Stimulated activated CD4-positive, alpha-beta T cell treated with anti-CD3 and anti-CD28 coated beads, Interleukin-2, amount 100 ng/mL, for 4 hours (primary cell): ENCODE measurements around the gene SAFB.
"Not testable (repeated sequence)": the region's sequence is repeated elsewhere in the genome, so short reads cannot be mapped to it uniquely, and the experiment has no call there.

Experiments used
- DNase-seq: peaks from one replicate; pipeline ENCODE4 v3.0.0-alpha.2; 2020; ENCODE audit warnings: low read depth

The SAFB gene

DNA sequence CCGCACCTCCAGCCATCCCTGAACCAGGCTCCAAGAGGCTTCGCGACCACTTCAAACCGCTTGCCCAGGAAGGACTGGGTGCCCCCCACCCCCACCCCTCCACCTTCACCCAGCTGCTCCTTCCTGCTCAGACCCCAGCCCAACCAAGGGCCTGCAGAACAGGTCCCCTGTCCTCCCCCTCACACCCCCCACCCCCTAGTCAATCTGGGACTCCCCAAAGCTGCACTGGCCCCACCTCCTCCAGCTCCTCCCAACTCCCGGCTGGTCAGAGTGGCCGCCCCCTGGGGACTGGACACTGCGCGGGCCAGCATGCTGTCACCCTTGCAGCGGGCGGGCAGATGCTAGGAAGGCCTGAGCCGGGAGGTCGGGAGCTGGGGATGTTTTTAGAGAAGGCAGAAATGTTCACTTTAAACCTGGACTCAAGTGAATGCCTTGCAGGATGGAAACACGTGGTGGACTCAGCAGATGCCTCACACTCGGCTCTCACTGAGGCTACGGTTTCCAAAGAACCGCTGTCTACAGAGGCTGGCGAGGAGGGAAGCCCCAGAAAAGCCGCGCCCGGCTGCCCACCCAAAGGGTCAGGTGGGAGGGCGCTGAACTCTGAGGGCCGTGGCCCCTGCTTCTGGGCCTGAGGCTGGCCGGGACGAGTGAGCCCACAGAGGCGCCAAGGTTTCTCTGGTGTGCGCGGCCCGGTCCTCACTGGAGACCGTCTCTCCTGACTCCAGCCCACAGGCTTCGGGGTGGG, 75.2 kb downstream of the SAFB start:
- DNase-seq = no peak

DNA sequence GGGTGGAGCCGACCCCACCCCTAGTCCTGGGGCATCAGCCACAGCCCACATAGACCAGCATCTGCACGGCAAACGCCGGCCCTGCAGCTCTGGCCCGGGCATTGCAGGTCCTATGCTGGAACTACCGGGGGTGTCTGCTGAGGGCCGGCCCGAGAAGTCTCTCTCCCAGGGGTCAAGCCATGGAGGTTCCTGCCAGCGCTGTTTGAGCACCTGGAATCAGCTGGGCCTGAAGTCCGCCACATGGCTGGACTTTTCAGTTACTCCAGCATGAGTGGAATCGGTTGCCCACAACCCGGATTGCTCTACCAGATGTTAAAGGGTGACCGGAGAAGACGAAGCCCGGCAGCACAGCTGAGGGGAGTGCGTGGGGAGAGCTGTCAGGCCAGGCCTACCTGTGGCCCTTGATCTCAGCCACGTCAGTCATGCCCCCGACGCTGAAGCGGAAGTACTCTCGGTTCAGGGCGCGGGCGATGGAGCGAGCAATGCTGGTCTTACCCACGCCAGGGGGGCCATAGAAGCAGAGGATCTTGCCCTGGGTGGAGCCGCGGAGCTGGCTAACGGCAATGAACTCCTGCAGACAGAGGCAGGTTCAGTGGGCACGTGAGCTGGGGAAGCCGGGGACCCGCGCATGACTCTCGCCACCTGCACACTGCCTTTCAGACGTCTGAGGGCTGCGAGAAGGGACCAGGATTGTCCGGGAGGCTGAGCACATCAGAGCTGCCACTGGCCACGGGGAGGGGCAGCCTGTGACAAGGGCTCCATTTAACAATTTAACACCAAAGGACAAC, 75.9 kb downstream of the SAFB start:
- no peak for DNase-seq

DNA sequence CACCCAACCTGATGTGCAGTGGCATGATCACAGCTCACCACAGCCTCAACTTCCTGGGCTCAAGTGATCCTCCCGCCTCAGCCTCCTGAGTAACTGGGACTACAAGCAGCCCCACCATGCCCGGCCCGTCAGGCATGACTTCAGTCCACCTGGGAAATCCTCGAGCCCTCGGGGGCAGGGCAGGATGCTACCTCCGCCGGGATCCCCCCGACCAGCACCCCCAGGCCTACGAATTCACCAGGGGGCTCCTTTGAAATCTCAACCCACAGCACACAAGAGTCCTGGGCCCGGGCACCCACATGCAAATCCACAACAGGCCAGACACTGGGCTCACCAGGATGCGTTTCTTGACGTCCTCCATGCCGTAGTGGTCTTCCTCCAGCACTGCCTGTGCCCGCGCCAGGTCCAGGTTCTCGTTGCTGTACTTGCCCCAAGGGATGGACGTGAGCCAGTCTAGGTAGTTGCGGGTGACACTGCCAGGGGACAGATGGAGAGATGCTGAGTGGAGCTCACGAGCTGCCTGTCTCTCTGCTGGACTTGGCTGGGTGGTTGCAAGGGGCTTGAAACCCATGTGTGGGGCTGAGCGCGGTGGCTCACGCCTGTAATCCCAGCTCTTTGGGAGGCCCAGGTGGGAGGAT, 77.7 kb downstream of the SAFB start:
- no peak for DNase-seq

DNA sequence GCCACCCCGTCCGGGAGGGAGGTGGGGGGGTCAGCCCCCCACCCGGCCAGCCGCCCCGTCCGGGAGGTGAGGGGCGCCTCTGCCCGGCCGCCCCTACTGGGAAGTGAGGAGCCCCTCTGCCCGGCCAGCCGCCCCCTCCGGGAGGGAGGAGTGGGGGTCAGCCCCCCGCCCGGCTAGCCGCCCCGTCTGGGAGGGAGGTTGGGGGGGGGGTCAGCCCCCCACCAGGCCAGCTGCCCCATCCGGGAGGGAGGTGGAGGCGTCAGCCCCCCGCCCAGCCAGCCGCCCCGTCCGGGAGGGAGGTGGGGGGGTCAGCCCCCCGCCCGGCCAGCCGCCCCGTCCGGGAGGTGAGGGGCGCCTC, 79.1 kb downstream of the SAFB start:
- not testable (repeated sequence) for DNase-seq

DNA sequence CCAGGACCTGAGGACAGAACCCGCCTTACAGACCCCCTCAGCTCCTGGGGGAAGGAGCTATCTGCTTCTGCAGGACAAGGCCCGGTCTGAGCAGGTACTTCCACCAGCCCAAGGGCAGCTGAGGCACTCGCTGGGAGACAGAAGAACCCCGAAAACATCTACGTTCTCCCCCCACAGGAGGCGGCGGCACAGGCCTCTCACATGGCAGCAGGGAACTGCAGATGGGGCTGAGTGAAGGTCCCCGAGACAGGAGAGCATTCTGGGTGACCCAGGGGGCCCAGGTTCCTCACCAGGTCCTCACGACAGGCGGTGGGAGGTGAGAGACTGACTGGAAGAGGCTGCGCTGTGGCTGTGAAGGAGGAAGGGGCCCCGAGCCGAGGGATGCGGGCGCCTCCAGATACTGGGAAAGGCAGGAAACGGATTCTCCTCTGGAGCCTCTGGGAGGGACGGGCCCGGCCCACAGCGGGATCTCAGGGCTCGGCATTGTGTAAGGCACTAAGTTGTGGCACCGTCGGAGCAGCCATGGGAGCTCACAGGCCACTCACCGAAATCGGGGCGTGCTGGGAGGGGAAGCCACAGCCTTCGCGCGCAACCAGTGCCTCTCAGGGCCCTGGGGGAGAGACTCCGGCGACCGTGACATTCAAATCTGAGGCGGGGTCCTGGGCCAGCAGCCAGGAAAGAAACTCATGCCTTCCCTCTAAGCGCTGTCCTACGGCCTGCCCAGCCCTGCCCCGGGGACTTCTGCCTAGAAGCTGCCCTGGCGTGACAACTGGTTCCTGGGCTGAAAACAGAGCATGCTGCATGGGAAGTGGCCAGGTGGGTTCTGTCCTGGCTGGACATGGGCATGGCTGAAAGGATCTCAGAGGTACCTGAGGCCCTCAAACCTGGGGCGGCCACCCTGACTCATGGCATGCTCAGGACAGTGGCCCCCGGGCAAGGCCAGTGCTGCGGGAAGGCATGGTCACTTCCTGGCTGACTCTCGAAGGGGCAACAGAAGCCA, 81.2 kb downstream of the SAFB start:
- no peak for DNase-seq

DNA sequence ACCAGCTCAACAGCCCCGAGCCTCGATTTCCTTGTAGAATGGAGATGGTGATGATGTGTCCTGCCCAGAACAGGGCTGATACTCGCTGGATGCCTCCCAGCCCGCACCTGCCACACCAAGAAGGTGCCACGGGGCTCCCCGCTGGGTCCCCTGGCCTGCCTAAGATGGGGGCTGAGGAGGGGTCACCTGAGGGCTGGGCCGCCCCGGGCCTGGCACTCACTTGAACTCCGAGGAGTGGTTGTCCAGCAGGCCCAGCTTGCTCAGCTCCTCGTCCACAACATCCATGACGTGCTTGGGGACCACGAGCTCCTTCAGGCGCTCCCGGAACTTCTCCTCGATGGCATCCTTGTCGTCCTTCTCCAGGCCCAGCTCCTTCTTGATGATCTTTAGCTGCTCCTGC, 82.7 kb downstream of the SAFB start:
- DNase-seq = no peak

DNA sequence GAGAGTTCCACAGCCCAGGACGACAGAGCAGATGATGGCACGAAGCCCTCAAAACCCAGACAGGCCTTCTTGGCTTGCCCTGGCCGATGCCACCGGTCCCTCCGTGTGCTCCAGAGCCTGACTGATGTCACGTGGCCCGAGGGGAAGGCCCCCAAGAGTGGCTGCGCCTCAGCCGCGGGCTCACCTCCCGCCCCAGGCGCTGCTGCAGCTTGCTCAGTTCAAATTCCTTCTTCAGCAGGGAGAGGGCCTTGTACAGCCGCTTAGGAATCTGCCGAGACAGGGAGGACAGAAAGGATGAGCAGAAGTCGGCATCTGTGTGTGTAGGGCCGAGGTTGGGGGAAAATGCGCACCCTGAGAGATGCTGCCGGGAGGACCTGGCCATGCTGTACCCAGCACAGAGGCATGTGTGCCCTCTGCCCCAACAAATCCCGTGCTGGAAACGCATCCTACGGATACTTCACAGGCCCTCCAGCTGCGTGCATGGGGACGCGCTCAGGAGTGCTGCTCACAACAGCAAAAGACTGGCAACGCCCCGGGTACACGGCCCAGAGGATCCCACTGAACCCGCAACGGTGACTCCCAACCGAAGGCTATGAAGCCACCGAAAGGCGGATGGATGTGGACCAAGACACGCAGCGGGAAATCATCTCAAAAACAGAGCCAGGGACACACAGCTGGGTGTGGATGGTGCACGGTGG, 84.1 kb downstream of the SAFB start:
- no peak for DNase-seq

DNA sequence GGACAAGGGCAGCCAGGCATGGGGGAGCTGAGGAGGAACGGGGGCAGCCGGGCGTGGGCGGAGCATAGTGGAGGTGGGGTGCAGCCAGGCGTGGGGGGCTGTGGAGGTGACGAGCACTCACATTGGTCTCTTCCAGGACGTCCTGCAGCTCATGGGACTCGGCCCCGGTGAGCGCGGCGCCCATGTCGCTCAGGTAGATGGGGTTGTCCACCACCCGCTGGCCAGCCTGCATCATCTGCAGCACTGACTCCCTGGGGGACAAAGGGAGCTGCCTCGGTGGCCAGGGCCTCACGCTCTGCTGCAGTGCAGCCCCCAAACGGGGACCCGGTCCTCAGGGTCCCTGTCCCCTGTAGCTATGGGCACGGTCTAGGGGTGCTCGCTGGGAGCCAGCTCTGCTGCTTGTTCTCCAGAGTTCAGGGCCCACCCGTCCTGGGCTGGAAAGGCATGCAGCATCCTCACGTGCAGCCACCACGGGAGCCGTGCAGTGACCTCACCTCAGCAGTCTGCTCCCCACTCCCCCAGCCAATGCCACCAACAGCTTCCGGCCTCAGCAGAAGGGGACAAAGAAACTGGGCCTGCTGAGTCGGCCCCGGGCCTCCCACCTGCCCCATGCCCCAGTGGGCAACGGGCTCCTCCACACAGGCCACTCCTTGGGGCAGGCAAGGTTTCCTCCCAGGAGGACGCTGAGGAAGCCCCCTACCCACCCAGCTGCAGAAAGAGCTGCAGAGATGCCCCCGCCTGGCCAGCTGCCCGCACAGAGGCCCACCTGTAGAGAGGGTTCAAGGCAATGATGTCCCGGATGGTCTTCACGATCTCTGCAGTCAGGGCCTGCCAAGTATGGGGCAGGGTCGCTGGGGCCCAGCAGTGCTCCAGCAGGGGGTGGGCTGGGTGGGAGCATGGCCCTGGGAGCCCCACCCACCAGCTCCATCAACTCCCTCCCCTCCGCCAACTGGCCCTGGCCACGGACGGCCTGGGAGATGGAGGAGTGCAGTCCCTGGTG, 85.0 kb downstream of the SAFB start:
- DNase-seq = no peak

DNA sequence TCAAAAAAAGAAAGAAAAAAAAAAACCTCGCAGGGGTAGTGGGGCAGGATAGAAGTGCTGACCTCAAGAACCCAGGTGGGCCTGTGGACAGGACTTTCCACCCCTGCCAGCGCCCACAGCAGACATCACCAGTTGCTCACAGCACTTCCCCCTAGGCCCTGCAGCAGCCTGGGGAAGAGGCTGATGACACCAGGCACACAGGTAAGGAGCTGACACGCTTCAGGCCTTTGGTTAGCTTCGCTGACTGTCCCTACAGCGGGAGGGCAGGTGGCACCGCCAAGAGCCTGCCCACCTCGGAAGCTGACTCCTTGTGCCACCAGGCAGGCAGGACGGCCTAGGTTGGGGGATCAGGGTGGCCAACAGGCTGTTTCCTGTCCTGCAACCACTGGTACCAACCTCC, 88.1 kb downstream of the SAFB start:
- no peak for DNase-seq

DNA sequence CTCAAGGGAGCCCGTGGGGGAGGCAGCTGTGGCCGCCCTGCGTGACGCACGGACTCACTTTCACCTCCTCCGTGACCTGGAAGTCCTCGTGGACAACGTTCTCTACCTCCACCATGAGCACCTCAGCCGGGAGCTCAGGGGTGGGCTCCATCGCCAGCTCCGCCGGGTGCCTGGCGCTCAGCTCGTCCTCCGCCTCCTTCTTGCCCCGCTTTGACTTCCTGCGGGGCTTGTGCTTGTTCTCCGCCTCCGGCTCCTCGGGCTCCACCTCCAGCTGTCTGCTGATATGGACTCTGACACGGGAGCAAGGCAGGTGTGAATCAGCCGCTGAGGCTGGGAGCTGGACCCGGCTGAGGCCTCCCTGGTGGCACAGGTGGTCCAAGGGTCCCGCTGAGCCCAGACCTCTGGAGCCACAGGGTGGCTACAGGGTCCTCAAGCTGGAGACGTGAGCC, 88.9 kb downstream of the SAFB start:
- no peak for DNase-seq

DNA sequence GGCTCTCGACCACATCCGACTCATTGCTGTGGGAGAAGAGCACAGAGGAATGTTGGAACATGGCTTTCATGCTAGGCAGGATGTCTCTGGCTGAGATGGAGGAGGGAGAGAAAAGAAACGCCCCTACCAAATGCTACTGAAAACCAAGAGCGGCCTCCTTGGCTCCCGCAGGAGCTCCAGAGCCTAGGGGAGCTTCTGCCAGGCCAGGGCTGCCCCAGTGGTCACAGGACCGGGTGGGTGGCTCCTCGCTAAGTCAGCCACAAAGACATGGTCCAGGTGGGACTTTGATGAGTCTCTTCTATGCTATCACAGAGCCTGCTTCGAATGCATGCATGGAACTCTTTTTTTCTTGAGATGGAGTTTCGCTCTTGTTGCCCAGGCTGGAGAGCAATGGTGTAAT, 90.3 kb downstream of the SAFB start:
- no peak for DNase-seq

DNA sequence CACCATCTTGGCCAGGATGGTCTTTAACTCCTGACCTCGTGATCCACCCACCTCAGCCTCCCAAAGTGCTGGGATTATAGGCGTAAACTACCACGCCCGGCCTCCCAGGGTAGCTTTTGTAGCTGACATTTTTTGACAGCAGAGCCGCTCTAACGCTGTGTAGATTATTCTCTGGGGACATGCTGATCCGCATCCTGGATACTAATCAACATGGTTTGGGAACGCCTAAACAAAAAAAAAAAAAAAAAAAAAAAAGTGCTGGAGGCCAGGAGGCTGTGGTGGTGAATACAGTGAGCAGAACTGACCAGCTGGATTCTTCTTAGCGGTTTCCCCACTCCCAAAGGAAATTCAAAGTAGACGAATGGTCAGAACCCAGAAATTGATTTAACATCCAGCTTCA, 91.9 kb downstream of the SAFB start:
- DNase-seq = no peak

DNA sequence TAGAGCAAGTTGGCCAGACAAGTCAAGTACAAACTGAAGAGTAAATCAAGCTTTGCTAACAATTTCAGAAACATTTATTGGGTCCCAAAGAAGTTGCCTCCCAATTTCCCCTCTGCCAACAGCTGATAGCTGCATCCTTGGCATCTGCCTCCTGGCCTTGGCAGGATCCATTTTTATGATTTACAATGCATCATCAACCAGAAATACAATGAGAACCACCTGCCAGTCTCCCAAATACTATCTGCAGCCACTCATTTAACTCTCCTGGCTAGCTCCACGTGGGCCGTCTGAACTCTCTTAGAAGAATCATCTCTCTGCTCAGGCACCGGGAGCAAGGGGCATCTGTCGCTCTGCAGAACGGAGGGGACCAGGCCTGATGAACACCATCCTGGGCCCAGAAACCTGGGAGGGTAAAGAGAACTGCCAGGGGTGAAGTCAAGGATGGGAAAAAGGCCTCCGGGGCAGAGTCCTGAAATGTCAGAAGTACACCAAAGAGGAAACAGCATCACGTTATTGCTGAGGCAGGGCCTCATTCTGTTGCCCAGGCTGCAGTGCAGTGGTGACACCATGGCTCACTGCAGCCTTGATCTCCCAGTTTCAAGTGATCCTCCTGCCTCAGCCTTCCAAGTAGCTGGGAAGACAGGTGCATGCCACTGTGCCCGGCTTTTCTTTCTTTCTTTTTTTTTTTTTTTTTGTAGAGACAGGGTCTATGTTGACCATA, 94.5 kb downstream of the SAFB start:
- no peak for DNase-seq
